Right atrium auricular region (tissue), 2 donors: ENCODE measurements around the gene ERCC6L. TPM values are rescaled to one million over a fixed set of nuclear protein-coding genes. Genes with fewer than 3 reads are reported as not detected.

Experiments used
- DNase-seq: peaks from one replicate; pipeline ENCODE4 v3.0.0-alpha.2; 2019; ENCODE audit warnings: low spot score
- H3K27ac ChIP-seq, 2 donors: fragments of 200-600 bp; sonication (generic); 1 replicate in 1 of 2; 2 replicates in 1 of 2; pipeline ENCODE4 v1.5.1; 2016 to 2019
- H3K27me3 ChIP-seq, 2 donors: fragments of 200-600 bp; sonication (generic); one replicate each; pipeline versions ENCODE4 v1.5.1 to v1.6.0; 2017 to 2019
- H3K36me3 ChIP-seq: fragments of 200-600 bp; sonication (generic); one replicate; pipeline ENCODE4 v1.5.1; 2016
- H3K4me1 ChIP-seq, 2 donors: fragments of 200-600 bp; sonication (generic); one replicate each; pipeline versions ENCODE4 v1.5.1 to v1.6.0; 2017 to 2019
- H3K4me3 ChIP-seq, 2 donors: fragments of 200-600 bp; sonication (generic); 1 replicate in 1 of 2; 2 replicates in 1 of 2; pipeline ENCODE4 v1.5.1; 2017 to 2019; ENCODE audit warnings: mild to moderate bottlenecking in 1 of 2, moderate library complexity in 1 of 2
- H3K9me3 ChIP-seq, 2 donors: fragments of 200-600 bp; sonication (generic); one replicate each; pipeline ENCODE4 v1.5.1; 2019
- total RNA-seq, 2 donors: library from RNA; depleted of rRNA; stranded (reverse); fragments of >200 nt; gene quantifications; one replicate each; pipeline ENCODE4 v1.1.0, GENCODE V29; 2016
- TF ChIP-seq, protein P1 (sequence below), 2 donors: fragments of 200-600 bp; sonication (generic); IDR thresholded peaks; one replicate each; pipeline ENCODE4 v1.5.1; 2019; ENCODE audit warnings: antibody characterized with exemption in 2 of 2

The ERCC6L gene
- total RNA-seq, 2 donors from 2014 or later: 0.15 TPM; not detected in 1

DNA sequence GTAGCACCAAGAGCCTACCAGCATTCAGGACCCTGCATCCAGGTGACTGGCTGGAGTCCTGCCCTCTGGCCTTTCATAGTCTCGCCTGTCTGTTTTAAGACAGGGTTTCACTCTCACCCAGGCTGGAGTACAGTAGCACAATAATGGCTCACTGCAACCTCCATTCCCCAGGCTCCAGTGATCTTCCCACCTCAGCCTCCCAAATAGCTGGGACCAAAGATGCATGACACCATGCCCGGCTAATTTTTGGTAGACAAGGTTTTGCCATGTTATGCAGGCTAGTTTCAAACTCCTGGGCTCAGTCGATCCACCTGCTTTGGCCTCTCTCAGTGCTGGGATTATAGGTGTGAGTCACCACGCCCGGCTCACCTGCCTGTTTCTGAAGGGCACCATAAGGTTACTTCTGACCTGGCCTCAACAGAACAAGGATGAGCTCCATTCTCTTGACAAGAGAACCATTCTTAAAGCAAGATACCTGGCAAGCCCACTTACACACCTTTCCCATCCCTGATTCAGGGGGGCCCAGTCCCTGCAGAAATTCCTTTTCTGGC is 31.6 kb upstream of the ERCC6L start:
- H3K27me3 ChIP-seq: no peaks in the 10 kb centered on the region
- no peak for DNase-seq
- peak overlapping the region in 1 of 2 donors; percentile 33 for H3K27ac ChIP-seq
- TF ChIP-seq, protein P1, sequence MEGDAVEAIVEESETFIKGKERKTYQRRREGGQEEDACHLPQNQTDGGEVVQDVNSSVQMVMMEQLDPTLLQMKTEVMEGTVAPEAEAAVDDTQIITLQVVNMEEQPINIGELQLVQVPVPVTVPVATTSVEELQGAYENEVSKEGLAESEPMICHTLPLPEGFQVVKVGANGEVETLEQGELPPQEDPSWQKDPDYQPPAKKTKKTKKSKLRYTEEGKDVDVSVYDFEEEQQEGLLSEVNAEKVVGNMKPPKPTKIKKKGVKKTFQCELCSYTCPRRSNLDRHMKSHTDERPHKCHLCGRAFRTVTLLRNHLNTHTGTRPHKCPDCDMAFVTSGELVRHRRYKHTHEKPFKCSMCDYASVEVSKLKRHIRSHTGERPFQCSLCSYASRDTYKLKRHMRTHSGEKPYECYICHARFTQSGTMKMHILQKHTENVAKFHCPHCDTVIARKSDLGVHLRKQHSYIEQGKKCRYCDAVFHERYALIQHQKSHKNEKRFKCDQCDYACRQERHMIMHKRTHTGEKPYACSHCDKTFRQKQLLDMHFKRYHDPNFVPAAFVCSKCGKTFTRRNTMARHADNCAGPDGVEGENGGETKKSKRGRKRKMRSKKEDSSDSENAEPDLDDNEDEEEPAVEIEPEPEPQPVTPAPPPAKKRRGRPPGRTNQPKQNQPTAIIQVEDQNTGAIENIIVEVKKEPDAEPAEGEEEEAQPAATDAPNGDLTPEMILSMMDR (IDR thresholded peaks at IDR 0.05): no peak
- H3K9me3 ChIP-seq: no peaks in the 10 kb centered on the region
- H3K4me1 ChIP-seq: peaks cover 0 to 2% of the 10 kb centered on the region in 2 donors
- H3K36me3 ChIP-seq: peaks cover 68% of the 10 kb centered on the region
- H3K4me3 ChIP-seq: no peak overlapping the region

GRCh38 chrX:72269671-72270251 is 30.9 kb upstream of the ERCC6L start:
- peaks cover 62% of the 10 kb centered on the region for H3K36me3 ChIP-seq
- H3K9me3 ChIP-seq: no peaks in the 10 kb centered on the region
- DNase-seq: no peak
- no peaks in the 10 kb centered on the region for H3K27me3 ChIP-seq
- TF ChIP-seq, protein P1 (IDR thresholded peaks at IDR 0.05): no peak
- H3K27ac ChIP-seq: peak overlapping the region in 1 of 2 donors; percentile 33
- H3K4me3 ChIP-seq: no peak overlapping the region
- H3K4me1 ChIP-seq: no peaks in the 10 kb centered on the region

DNA sequence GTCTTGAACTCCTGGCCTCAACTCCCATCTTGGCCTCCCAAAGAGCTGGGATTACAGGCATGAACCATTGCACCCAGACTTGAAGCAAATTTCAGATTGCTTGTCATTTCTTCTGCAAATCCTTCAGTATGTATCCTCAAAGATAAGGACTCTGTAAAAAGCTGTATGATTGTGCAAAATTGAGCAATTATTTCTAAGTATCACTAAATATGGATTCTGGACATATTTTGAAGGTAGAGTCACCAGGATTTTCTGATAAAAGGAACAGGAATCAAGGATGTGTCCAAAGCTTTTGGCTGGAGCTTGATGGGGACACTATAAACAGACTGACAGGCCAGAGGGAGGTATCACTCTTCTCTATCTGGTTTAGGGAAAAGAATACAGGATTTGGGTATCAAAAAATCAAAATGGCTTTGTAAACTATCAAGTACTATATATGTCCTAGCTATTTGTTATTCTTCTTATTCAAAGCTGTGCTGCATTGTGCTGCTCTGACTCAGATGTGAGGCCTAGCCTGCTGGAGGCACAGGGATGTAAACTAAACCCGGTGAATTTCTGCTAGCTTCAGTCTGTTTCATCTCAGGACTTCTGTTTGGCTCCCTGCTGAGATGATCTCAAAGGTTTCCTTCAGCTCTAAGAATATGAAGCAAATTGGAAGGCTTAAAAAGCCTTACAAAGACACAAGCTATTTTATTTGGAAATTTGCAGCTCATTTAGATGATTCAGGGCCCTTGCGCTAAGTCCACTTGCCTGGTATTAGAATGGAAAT is 30.0 kb upstream of the ERCC6L start:
- Histone ChIP-seq H3K9me3 (no peaks in the 10 kb centered on the region), H3K36me3 (peaks cover 52% of the 10 kb centered on the region), H3K4me3 (no peak overlapping the region), H3K27ac (peak overlapping the region in 1 of 2 donors; percentile 14), H3K27me3 (no peaks in the 10 kb centered on the region), H3K4me1 (no peaks in the 10 kb centered on the region)
- TF ChIP-seq, protein P1 (IDR thresholded peaks at IDR 0.05): no peak
- DNase-seq: no peak

- TF ChIP-seq, protein P1 (IDR thresholded peaks at IDR 0.05): no peak
- no peak for DNase-seq
- Histone ChIP-seq H3K4me1 (no peaks in the 10 kb centered on the region), H3K4me3 (no peak overlapping the region), H3K27me3 (no peaks in the 10 kb centered on the region), H3K27ac (no peak overlapping the region), H3K9me3 (no peaks in the 10 kb centered on the region), H3K36me3 (peaks cover 24% of the 10 kb centered on the region)
Measured at GRCh38 chrX:72265263-72265662, 26.4 kb upstream of the ERCC6L start.

GRCh38 chrX:72262077-72262476 is 23.2 kb upstream of the ERCC6L start:
- H3K27me3 ChIP-seq: no peaks in the 10 kb centered on the region
- no peaks in the 10 kb centered on the region for H3K4me1 ChIP-seq
- H3K4me3 ChIP-seq: no peak overlapping the region
- no peaks in the 10 kb centered on the region for H3K9me3 ChIP-seq
- no peaks in the 10 kb centered on the region for H3K36me3 ChIP-seq
- no peak for DNase-seq
- TF ChIP-seq, protein P1 (IDR thresholded peaks at IDR 0.05): no peak
- H3K27ac ChIP-seq: no peak overlapping the region
